IMR-90 (cell line): ENCODE results near the gene EED. TPM values are rescaled to one million over a fixed set of nuclear protein-coding genes. Genes with fewer than 3 reads are reported as not detected.

Source experiments
- ATAC-seq: fragments of 200-7000 bp; cut with Tn5 transposase; 2 replicates; pipeline ENCODE4 v1.9.1; 2020; ENCODE audit warnings: low read depth, mild to moderate bottlenecking, moderate library complexity
- BruUV-seq: library from RNA; stranded (reverse); fragments of 400-500 nt; replicated peaks from 2 replicates; lab custom pipeline; 2021; lab: Mats Ljungman, UMichigan
- CTCF ChIA-PET: fragments of 300-600 bp; formaldehyde crosslinking; extraction: SDS; loops from one replicate; lab custom pipeline; 2021; ENCODE audit warnings: antibody characterized with exemption; lab: Yijun Ruan, JAX
- POLR2A ChIA-PET: fragments of 300-600 bp; sonication (Branson Sonifier 250); formaldehyde crosslinking; loops from one replicate; lab custom pipeline; 2022; ENCODE audit warnings: antibody characterized with exemption; ENCODE audit not compliant: unreplicated experiment; lab: Charles Lee
- DNase-seq: peaks from one replicate; pipeline ENCODE4 v3.0.0; 2013
- H2AFZ ChIP-seq: replicated peaks from 2 replicates; pipeline ENCODE3; 2013; ENCODE audit warnings: low read length, mild to moderate bottlenecking; ENCODE audit not compliant: poor library complexity
- H2AK5ac ChIP-seq: 2 replicates; pipeline ENCODE4 v1.6.1; 2013; ENCODE audit warnings: low read depth, low read length, inconsistent platforms
- H2AK9ac ChIP-seq: replicated peaks from 2 replicates; pipeline ENCODE3; 2013; ENCODE audit warnings: mild to moderate bottlenecking, low read depth, low read length, moderate library complexity; ENCODE audit not compliant: poor library complexity
- H2BK120ac ChIP-seq: 2 replicates; pipeline ENCODE4 v1.6.1; 2013; ENCODE audit warnings: low read depth, low read length, inconsistent platforms
- H2BK15ac ChIP-seq: 3 replicates; pipeline ENCODE4 v1.6.1; 2013; ENCODE audit warnings: low read depth, low read length, inconsistent platforms
- H2BK20ac ChIP-seq: 2 replicates; pipeline ENCODE4 v1.6.1; 2013; ENCODE audit warnings: low read depth, mild to moderate bottlenecking, inconsistent platforms, low read length, moderate library complexity
- H2BK5ac ChIP-seq: 2 replicates; pipeline ENCODE4 v1.6.1; 2013; ENCODE audit warnings: mild to moderate bottlenecking, low read depth, low read length, inconsistent platforms; ENCODE audit not compliant: poor library complexity, severe bottlenecking
- H3K14ac ChIP-seq: replicated peaks from 2 replicates; pipeline ENCODE4 v1.6.1; 2013; ENCODE audit warnings: low read depth, low read length, inconsistent platforms
- H3K18ac ChIP-seq: 2 replicates; pipeline ENCODE4 v1.6.1; 2013; ENCODE audit warnings: low read depth, low read length, control low read depth
- H3K23ac ChIP-seq: 2 replicates; pipeline ENCODE4 v1.6.1; 2013; ENCODE audit warnings: low read depth, low read length, inconsistent platforms
- H3K27ac ChIP-seq: 2 replicates; pipeline ENCODE4 v1.5.1; 2013; ENCODE audit warnings: mild to moderate bottlenecking, control low read depth, low read length; ENCODE audit not compliant: insufficient read depth
- H3K27me3 ChIP-seq: 2 replicates; pipeline ENCODE4 v1.6.1; 2013; ENCODE audit warnings: low read length; ENCODE audit not compliant: control insufficient read depth, insufficient read depth
- H3K36me3 ChIP-seq: 2 replicates; pipeline ENCODE4 v1.6.1; 2013; ENCODE audit warnings: low read length, mixed read lengths; ENCODE audit not compliant: control insufficient read depth, insufficient read depth
- H3K4ac ChIP-seq: 2 replicates; pipeline ENCODE4 v1.6.1; 2013; ENCODE audit warnings: low read depth, low read length, inconsistent platforms
- H3K4me1 ChIP-seq: 2 replicates; pipeline ENCODE4 v1.6.1; 2013; ENCODE audit warnings: low read length, mixed read lengths; ENCODE audit not compliant: control insufficient read depth, insufficient read depth
- H3K4me2 ChIP-seq: 2 replicates; pipeline ENCODE4 v1.6.1; 2013; ENCODE audit warnings: low read depth, mild to moderate bottlenecking, control low read depth, low read length, moderate library complexity
- H3K4me3 ChIP-seq: 2 replicates; pipeline ENCODE4 v1.5.1; 2013; ENCODE audit warnings: low read depth, mild to moderate bottlenecking, control low read depth, low read length, moderate library complexity; ENCODE audit not compliant: insufficient read depth
- H3K56ac ChIP-seq: 2 replicates; pipeline ENCODE4 v1.6.1; 2013; ENCODE audit warnings: low read length, inconsistent platforms; ENCODE audit not compliant: insufficient read depth; ENCODE audit errors: extremely low read depth
- H3K79me1 ChIP-seq, 2 experiments: 2 replicates each; pipeline ENCODE4 v1.6.1; 2013; ENCODE audit warnings: low read length in 2 of 2, inconsistent platforms in 1 of 2, low read depth in 1 of 2
- H3K9ac ChIP-seq: 2 replicates; pipeline ENCODE4 v1.6.1; 2013; ENCODE audit warnings: low read depth, low read length, control low read depth
- H3K9me1 ChIP-seq: 2 replicates; pipeline ENCODE4 v1.6.1; 2013; ENCODE audit warnings: low read length, inconsistent platforms; ENCODE audit not compliant: insufficient read depth
- H3K9me3 ChIP-seq: 2 replicates; pipeline ENCODE4 v1.6.1; 2013; ENCODE audit warnings: low read length; ENCODE audit not compliant: control insufficient read depth, insufficient read depth
- H4K20me1 ChIP-seq: 2 replicates; pipeline ENCODE4 v1.6.1; 2013; ENCODE audit warnings: low read length, inconsistent platforms; ENCODE audit not compliant: insufficient read depth
- H4K5ac ChIP-seq: 2 replicates; pipeline ENCODE4 v1.6.1; 2013; ENCODE audit warnings: mild to moderate bottlenecking, low read depth, low read length, control low read depth
- H4K8ac ChIP-seq, 2 experiments: 2 replicates each; pipeline ENCODE4 v1.6.1; 2013; ENCODE audit warnings: low read depth in 2 of 2, low read length in 2 of 2, control low read depth in 1 of 2, inconsistent platforms in 1 of 2
- H4K91ac ChIP-seq: 2 replicates; pipeline ENCODE4 v1.6.1; 2013; ENCODE audit warnings: low read depth, low read length, inconsistent platforms; ENCODE audit not compliant: insufficient read depth
- BHLHE40 ChIP-seq: fragments of 150-350 bp; IDR thresholded peaks from 2 replicates; pipeline ENCODE4 v1.6.1; 2016; ENCODE audit warnings: mild to moderate bottlenecking, low read depth, low read length
- CEBPB ChIP-seq: IDR thresholded peaks from 2 replicates; pipeline ENCODE4 v1.6.1; 2012; ENCODE audit warnings: low read depth, low read length, improper control_type of control experiment
- CTCF ChIP-seq: conservative IDR thresholded peaks from 2 replicates; pipeline ENCODE4 v1.5.1; 2012; ENCODE audit warnings: mild to moderate bottlenecking, low read depth, low read length, improper control_type of control experiment
- ELK1 ChIP-seq: fragments of 150-350 bp; IDR thresholded peaks from 2 replicates; pipeline ENCODE4 v1.6.1; 2016; ENCODE audit warnings: low read depth, mild to moderate bottlenecking, low read length, moderate library complexity, borderline replicate concordance
- POLR2A ChIP-seq: IDR thresholded peaks from 2 replicates; pipeline ENCODE4 v1.6.1; 2012; ENCODE audit warnings: mild to moderate bottlenecking, low read depth, low read length
- RAD21 ChIP-seq: IDR thresholded peaks from 2 replicates; pipeline ENCODE4 v1.6.1; 2012; ENCODE audit warnings: low read length, improper control_type of control experiment
- SMC3 ChIP-seq: fragments of 150-350 bp; IDR thresholded peaks from 2 replicates; pipeline ENCODE4 v1.6.1; 2016; ENCODE audit warnings: low read depth, mild to moderate bottlenecking, antibody characterized with exemption, low read length, moderate library complexity
- USF2 ChIP-seq: fragments of 150-350 bp; IDR thresholded peaks from 2 replicates; pipeline ENCODE4 v1.6.1; 2017; ENCODE audit warnings: mild to moderate bottlenecking, antibody characterized with exemption, low read length, low read depth
- WGBS, 2 experiments: methylation state at CpG; one replicate each; pipeline versions ENCODE4 v1.1.5 to v1.1.7; 2013; ENCODE audit warnings: missing lambda C conversion rate in 2 of 2; ENCODE audit not compliant: insufficient read length in 1 of 2; ENCODE audit errors: extremely low coverage in 2 of 2; 5-methylcytosine and 5-hydroxymethylcytosine counted together
- dilution Hi-C: fragments of 300-500 bp; cut with HindIII; formaldehyde crosslinking; loops from one replicate; pipeline ENCODE4 v1.14.3; 2018; ENCODE audit warnings: low sequenced_read_pairs; ENCODE audit not compliant: unreplicated experiment
- in situ Hi-C: fragments of 300-500 bp; cut with MboI; formaldehyde crosslinking; loops from 3 replicates; pipeline ENCODE4 v1.14.3; 2019; ENCODE audit warnings: low sequenced_read_pairs, inconsistent platforms, mixed read lengths
- intact Hi-C: fragments of 100-400 bp; cut with micrococcal nuclease; formaldehyde crosslinking; loops from 2 replicates; pipeline ENCODE4 v1.10.0; 2022
- polyA plus RNA-seq, 3 experiments: library from polyadenylated mRNA; depleted of rRNA; stranded (reverse); fragments of >200 nt; gene quantifications; 2 replicates each; pipeline ENCODE4 v1.2.3, GENCODE V29; 2012; ENCODE audit warnings: low replicate concordance in 1 of 3
- total RNA-seq: library from RNA; depleted of rRNA; stranded (reverse); fragments of >200 nt; gene quantifications from 2 replicates; pipeline ENCODE4 v1.2.3, GENCODE V29; 2012

EED gene
- total and polyA plus RNA-seq, 2 of the 4 experiments (the other 2 are of a cell fraction), result 11.1 to 11.5 TPM

GRCh38 chr11:86292912-86293616 lies 48.5 kb downstream of the EED start:
- Histone ChIP-seq H3K4me3 (no peak overlapping the region), H3K23ac (no peak overlapping the region), H3K9me3 (no peaks in the 10 kb centered on the region), H2BK120ac (no peak overlapping the region), H2BK5ac (no peak overlapping the region), H3K4me1 (peaks cover 2% of the 10 kb centered on the region; the same call in 1 of the 2 replicates), H3K18ac (no peak overlapping the region), H3K27ac (no peak overlapping the region), H3K9ac (no peak overlapping the region), H2BK20ac (no peak overlapping the region), H3K4me2 (no peak overlapping the region), H4K8ac (no peak overlapping the region), H3K27me3 (peaks cover 2% of the 10 kb centered on the region; the same call in 1 of the 2 replicates), H3K56ac (no peak overlapping the region), H2BK15ac (no peak overlapping the region), H4K91ac (no peak overlapping the region), H4K5ac (no peak overlapping the region), H3K79me1 (0 out of 4 replicates have a peak, but pooled peaks cover 0 to 3% of the 10 kb centered on the region in 2 experiments), H3K36me3 (no peaks in the 10 kb centered on the region), H3K9me1 (no peaks in the 10 kb centered on the region), H4K20me1 (no peaks in the 10 kb centered on the region; the same call in 1 of the 2 replicates), H2AK9ac (no peak overlapping the region), H2AK5ac (no peak overlapping the region), H2AFZ (no peak overlapping the region), H3K14ac (no peak overlapping the region), H3K4ac (no peak overlapping the region)
- ChIA-PET POLR2A (no interaction called here), CTCF (interaction anchor here (0.7 kb wide), 1 partner anchor 445 kb away, joined by 4 read pairs; no protein-coding TSS in a partner anchor)
- DNase-seq (no peak), ATAC-seq (no peak)
- WGBS, 2 experiments, result 90% methylated on average over 2 of the region's 6 CpGs; no CpG with 5 or more reads in 1 of the 2 experiments
- in situ Hi-C loops (loop anchor here (10.0 to 25.0 kb wide), 2 partner anchors 428 to 606 kb away; partner anchors contain the start of gene CCDC89), dilution Hi-C loops (no loop called here), intact Hi-C loops (loop anchor here (1.0 to 5.0 kb wide), 2 partner anchors 438 to 696 kb away; partner anchors contain the start of gene CCDC83)
- TF ChIP-seq POLR2A (no peak), SMC3 (no peak), RAD21 (no peak), BHLHE40 (no peak), CEBPB (no peak), ELK1 (no peak), CTCF (no peak), USF2 (no peak)
- BruUV-seq, result no TSS peak
